Measurements from ENCODE around the gene MYO1A. TPM values are rescaled to one million over a fixed set of nuclear protein-coding genes. Genes with fewer than 3 reads are reported as not detected.
"Not testable (repeated sequence)": the region's sequence is repeated elsewhere in the genome, so short reads cannot be mapped to it uniquely, and the experiment has no call there.

The MYO1A gene
- total and polyA plus RNA-seq, 10 of the 15 experiments (the other 5 are each of a cell fraction or from before 2014, with no cell fraction given) = 0.01 to 0.34 (median 0.15) TPM; not detected in 2

DNA sequence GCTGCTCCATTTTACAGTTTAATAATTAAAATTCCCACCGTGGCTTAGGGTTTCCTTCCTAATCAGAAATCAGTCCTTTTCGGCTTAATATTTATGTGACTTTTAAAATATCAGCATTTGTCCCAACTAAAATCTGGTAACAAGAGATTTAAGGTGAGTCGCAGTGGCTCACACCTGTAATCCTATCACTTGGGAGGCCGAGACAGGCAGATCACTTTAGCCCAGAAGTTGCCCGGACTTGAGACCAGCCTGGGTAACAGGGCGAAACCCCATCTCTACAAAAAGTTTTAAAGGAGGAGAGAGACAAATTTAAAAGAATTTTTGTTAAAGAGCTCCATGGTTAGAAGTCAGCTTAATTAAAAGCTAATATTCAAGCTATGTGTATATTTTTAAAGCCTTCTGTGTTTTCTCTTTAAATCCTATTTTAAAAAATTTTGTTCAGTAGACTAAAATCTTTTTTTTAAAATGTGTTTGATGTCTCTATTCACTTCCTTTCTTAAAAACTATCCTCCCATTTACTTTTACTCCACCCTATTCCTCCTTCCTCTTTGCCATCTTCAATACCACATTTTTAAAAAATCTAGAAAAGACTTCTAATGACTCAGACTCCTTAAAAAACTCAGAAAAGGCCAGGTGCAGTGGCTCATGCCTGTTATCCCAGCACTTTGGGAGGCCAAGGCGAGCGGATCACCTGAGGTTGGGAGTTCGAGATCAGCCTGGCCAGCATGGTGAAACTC, 29.8 kb downstream of the MYO1A start:
- ChIA-PET SMC1A (ENCODE audit: uncharacterized antibody, unreplicated experiment) (interaction anchor here (1.3 to 4.4 kb wide), 2 partner anchors 50 to 92 kb away, joined by 3 to 19 read pairs; partner anchors contain the start of gene STAT6), POLR2A (interaction anchor here (0.5 kb wide), 1 partner anchor 42 kb away, joined by 4 read pairs; no protein-coding TSS in a partner anchor), CTCF (interaction anchor here (1.0 to 3.5 kb wide), 4 partner anchors 9 to 92 kb away, joined by 3 to 13 read pairs (median 6); partner anchors contain the start of gene STAT6), RAD21 (ENCODE audit: unreplicated experiment) (interaction anchor here (1.1 kb wide), 1 partner anchor 21 kb away, joined by 3 read pairs; no protein-coding TSS in a partner anchor)
- no peak for FAIRE-seq
- H3K4me3 ChIP-seq = no peak overlapping the region
- H3K79me2 ChIP-seq (ENCODE audit: control insufficient read depth, insufficient read depth, low read length) = no peaks in the 10 kb centered on the region
- WGBS (ENCODE audit: insufficient coverage, insufficient replicate concordance, low lambda C conversion rate, missing lambda C conversion rate) = 74% methylated on average over 9 of the region's 9 CpGs
- no TSS peak for BruUV-seq (replicated peaks)
- no peaks in the 10 kb centered on the region for H4K20me1 ChIP-seq (ENCODE audit: control insufficient read depth, insufficient read depth)
- H3K4me2 ChIP-seq (ENCODE audit: control insufficient read depth, insufficient read depth) = no peak overlapping the region
- H2AFZ ChIP-seq (ENCODE audit: control insufficient read depth, low read depth, low read length) = no peak overlapping the region
- in situ Hi-C loops (cut with MboI) (no loop called here), intact Hi-C loops (cut with micrococcal nuclease; ENCODE audit: unreplicated experiment) (no loop called here)
- H3K9ac ChIP-seq (ENCODE audit: control insufficient read depth, insufficient read depth, low read length) = no peak overlapping the region
- TF ChIP-seq NRF1 (conservative IDR thresholded peaks at IDR 0.05; ENCODE audit: low read depth, low read length) = no peak
- TF ChIP-seq ZNF384 (IDR thresholded peaks at IDR 0.05; ENCODE audit: borderline replicate concordance, low read depth, low read length) = no peak
- TF ChIP-seq TCF12 (IDR thresholded peaks at IDR 0.05; ENCODE audit: low read depth, low read length) = no peak
- DNase-seq (ENCODE audit: low read depth, low spot score) = no peak
- no peaks in the 10 kb centered on the region for H3K4me1 ChIP-seq (ENCODE audit: control insufficient read depth, insufficient read depth, low read length)
- H3K27me3 ChIP-seq (replicated peaks in 1 of 2; ENCODE audit: control insufficient read depth in 2 of 2, insufficient read depth in 2 of 2, low read length in 1 of 2) = no peaks in the 10 kb centered on the region
- H3K9me3 ChIP-seq (replicated peaks; ENCODE audit: control insufficient read depth, insufficient read depth, low read length) = no peaks in the 10 kb centered on the region
- H3K36me3 ChIP-seq (ENCODE audit: control insufficient read depth in 2 of 2, insufficient read depth in 2 of 2, low read length in 1 of 2) = no peaks in the 10 kb centered on the region
- no peak overlapping the region for H3K27ac ChIP-seq (ENCODE audit: control insufficient read depth, insufficient read depth)
- ATAC-seq = no peak

DNA sequence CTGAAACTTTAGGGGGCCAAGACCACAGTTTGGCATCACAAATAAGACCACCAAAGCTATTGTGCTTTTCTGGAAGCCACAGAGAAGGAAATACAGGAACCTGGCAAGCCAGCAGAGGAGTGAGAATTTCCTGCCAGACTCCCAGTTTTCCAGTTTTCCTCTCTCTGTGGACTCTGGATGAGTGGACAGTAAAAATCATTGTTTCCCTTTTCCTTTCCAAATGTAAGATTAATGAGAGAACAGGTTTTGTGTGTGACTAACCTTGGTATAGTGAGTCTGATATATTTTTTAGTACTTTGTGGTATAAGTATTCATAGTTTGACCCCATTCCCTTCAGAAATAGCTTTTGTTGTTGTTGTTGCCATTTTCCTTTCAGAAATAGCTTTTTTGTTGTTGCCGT, 31.0 kb downstream of the MYO1A start:
- FAIRE-seq = no peak
- Histone ChIP-seq H3K27me3 (replicated peaks in 1 of 2; ENCODE audit: control insufficient read depth in 2 of 2, insufficient read depth in 2 of 2, low read length in 1 of 2) (no peaks in the 10 kb centered on the region), H2AFZ (ENCODE audit: control insufficient read depth, low read depth, low read length) (no peak overlapping the region), H4K20me1 (ENCODE audit: control insufficient read depth, insufficient read depth) (no peaks in the 10 kb centered on the region), H3K4me1 (ENCODE audit: control insufficient read depth, insufficient read depth, low read length) (no peaks in the 10 kb centered on the region), H3K4me2 (ENCODE audit: control insufficient read depth, insufficient read depth) (no peak overlapping the region), H3K4me3 (no peak overlapping the region), H3K36me3 (ENCODE audit: control insufficient read depth in 2 of 2, insufficient read depth in 2 of 2, low read length in 1 of 2) (no peaks in the 10 kb centered on the region), H3K9ac (ENCODE audit: control insufficient read depth, insufficient read depth, low read length) (no peak overlapping the region), H3K79me2 (ENCODE audit: control insufficient read depth, insufficient read depth, low read length) (no peaks in the 10 kb centered on the region), H3K27ac (ENCODE audit: control insufficient read depth, insufficient read depth) (no peak overlapping the region), H3K9me3 (replicated peaks; ENCODE audit: control insufficient read depth, insufficient read depth, low read length) (no peaks in the 10 kb centered on the region)
- SMC1A ChIA-PET (ENCODE audit: uncharacterized antibody, unreplicated experiment) = interaction anchor here (1.0 to 4.4 kb wide), 8 partner anchors 10 to 211 kb away, joined by 3 to 19 read pairs (median 3); partner anchors contain the start of genes SHMT2 and STAT6
- TF ChIP-seq BCL3 (IDR thresholded peaks at IDR 0.05; ENCODE audit: borderline replicate concordance, insufficient read depth, low read depth, low read length, poor library complexity, severe bottlenecking) (no peak), ESRRA (IDR thresholded peaks at IDR 0.05; ENCODE audit: low read length) (no peak)
- DNase-seq (ENCODE audit: low read depth, low spot score) = no peak
- in situ Hi-C loops (cut with MboI) (no loop called here), intact Hi-C loops (cut with micrococcal nuclease; ENCODE audit: unreplicated experiment) (no loop called here)
- CTCF ChIA-PET = interaction anchor here (1.1 to 3.5 kb wide), 9 partner anchors 8 to 93 kb away, joined by 3 to 13 read pairs (median 6); partner anchors contain the start of genes STAT6 and ZBTB39
- no peak for ATAC-seq
- WGBS (ENCODE audit: insufficient coverage, insufficient replicate concordance, low lambda C conversion rate, missing lambda C conversion rate) = 0% methylated on average over 1 of the region's 1 CpG
- RAD21 ChIA-PET (ENCODE audit: unreplicated experiment) = interaction anchor here (1.0 to 2.6 kb wide), 2 partner anchors 17 to 93 kb away, joined by 3 to 9 read pairs; partner anchors contain the start of gene STAT6
- no TSS peak for BruUV-seq (replicated peaks)
- POLR2A ChIA-PET = no interaction called here

DNA sequence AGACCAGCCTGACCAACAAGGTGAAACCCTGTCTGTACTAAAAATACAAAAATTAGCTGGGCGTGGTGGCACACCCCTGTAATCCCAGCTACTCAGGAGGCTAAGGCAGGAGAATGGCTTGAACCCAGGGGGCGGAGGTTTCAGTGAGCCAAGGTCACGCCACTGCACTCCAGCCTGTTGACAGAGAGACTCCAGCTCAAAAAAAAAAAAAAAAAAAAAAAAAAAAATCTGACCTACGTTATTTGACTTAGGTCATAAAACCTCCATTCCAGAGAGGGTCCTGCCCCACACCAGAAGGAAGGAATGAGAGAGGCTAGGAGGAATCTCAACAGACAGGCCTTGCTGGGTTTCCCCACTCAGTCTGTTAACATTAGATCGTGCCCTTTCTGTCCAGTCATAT, 31.6 kb downstream of the MYO1A start:
- ChIA-PET CTCF (interaction anchor here (0.5 to 3.5 kb wide), 11 partner anchors 9 to 106 kb away, joined by 3 to 13 read pairs (median 6); partner anchors contain the start of genes STAT6 and ZBTB39), RAD21 (ENCODE audit: unreplicated experiment) (interaction anchor here (0.9 to 2.6 kb wide), 3 partner anchors 10 to 93 kb away, joined by 3 to 9 read pairs (median 6); partner anchors contain the start of gene STAT6), POLR2A (interaction anchor here (1.4 kb wide), 1 partner anchor 9 kb away, joined by 5 read pairs; no protein-coding TSS in a partner anchor), SMC1A (ENCODE audit: uncharacterized antibody, unreplicated experiment) (interaction anchor here (1.2 to 4.4 kb wide), 6 partner anchors 10 to 211 kb away, joined by 3 to 19 read pairs (median 4); partner anchors contain the start of genes SHMT2 and STAT6)
- H3K27me3 ChIP-seq (replicated peaks in 1 of 2; ENCODE audit: control insufficient read depth in 2 of 2, insufficient read depth in 2 of 2, low read length in 1 of 2); H2AFZ ChIP-seq (ENCODE audit: control insufficient read depth, low read depth, low read length); H3K4me3 ChIP-seq; H4K20me1 ChIP-seq (ENCODE audit: control insufficient read depth, insufficient read depth); H3K9ac ChIP-seq (ENCODE audit: control insufficient read depth, insufficient read depth, low read length); H3K4me2 ChIP-seq (ENCODE audit: control insufficient read depth, insufficient read depth); BruUV-seq (replicated peaks); ATAC-seq; H3K36me3 ChIP-seq (ENCODE audit: control insufficient read depth in 2 of 2, insufficient read depth in 2 of 2, low read length in 1 of 2); FAIRE-seq; H3K9me3 ChIP-seq (replicated peaks; ENCODE audit: control insufficient read depth, insufficient read depth, low read length); in situ Hi-C loops (cut with MboI); H3K27ac ChIP-seq (ENCODE audit: control insufficient read depth, insufficient read depth); H3K79me2 ChIP-seq (ENCODE audit: control insufficient read depth, insufficient read depth, low read length); DNase-seq (ENCODE audit: low read depth, low spot score); intact Hi-C loops (cut with micrococcal nuclease; ENCODE audit: unreplicated experiment); H3K4me1 ChIP-seq (ENCODE audit: control insufficient read depth, insufficient read depth, low read length): not testable (repeated sequence)
- 64% methylated on average over 4 of the region's 5 CpGs for WGBS (ENCODE audit: insufficient coverage, insufficient replicate concordance, low lambda C conversion rate, missing lambda C conversion rate)

Measured in GM12878 (cell line).